Activated CD4-positive, CD25-positive, alpha-beta regulatory T cell (primary cell): ENCODE data around the gene SYNC.
"Not testable (repeated sequence)": the region's sequence is repeated elsewhere in the genome, so short reads cannot be mapped to it uniquely, and the experiment has no call there.

Experiments used
- DNase-seq, 4 experiments: peaks; one replicate each; lab custom pipeline; 2025; lab: John Stamatoyannopoulos, UW

The SYNC gene

DNA sequence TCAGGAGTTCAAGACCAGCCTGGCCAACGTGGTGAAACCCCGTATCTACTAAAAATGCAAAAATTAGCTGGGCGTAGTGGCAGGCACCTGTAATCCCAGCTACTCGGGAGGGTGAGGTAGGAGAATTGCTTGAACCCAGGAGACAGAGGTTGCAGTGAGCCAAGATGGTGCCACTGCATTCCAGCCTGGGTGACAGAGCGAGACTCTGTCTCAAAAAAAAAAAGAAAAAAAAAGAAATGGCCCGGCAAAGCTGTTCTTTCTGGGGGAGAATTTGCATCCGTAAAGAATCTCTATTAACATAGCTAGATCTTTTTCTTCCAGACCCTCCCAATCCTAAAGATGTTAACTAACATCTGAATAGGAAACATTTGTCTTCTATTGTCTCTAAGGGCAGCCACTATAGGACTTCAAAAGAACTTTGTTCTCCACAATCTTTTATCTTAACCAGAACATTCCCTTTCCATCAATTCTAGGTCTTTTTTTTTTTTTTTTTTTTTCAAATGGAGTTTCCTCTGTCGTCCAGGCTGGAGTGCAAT lies 60.2 kb downstream of the SYNC start:
- not testable (repeated sequence) for DNase-seq

DNA sequence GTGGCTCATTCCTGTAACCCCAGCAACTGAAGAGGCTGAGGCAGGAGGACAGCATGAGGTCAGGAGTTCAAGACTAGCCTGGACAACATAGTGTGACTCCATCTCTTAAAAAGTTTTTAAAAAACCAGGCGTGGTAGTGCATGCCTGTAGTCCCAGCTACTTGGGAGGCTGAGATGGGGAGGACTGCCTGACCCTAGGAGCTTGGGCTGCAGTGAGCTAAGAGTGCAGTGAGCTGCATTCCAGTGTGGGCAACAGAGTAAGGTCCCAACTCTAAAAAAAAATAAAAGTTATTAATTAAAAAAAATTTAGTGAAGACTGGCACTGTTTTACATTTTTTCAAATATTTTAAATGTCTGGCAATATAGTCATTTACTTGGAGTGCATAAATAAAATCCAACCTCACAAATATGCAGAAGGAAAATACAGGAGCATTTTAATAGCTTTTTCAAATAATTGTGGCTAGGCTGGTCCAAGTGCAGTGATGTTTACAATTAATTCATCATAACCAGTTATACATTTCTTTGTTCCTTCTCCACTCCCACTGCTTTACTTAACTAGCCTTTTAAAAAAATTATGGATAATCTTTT lies 63.0 kb downstream of the SYNC start:
- no peak for DNase-seq

- DNase-seq, result no peak
Observed at GRCh38 chr1:32636914-32637645, 65.5 kb downstream of the SYNC start.

- DNase-seq, result no peak
Observed at GRCh38 chr1:32635508-32636277, 66.9 kb downstream of the SYNC start.

DNA sequence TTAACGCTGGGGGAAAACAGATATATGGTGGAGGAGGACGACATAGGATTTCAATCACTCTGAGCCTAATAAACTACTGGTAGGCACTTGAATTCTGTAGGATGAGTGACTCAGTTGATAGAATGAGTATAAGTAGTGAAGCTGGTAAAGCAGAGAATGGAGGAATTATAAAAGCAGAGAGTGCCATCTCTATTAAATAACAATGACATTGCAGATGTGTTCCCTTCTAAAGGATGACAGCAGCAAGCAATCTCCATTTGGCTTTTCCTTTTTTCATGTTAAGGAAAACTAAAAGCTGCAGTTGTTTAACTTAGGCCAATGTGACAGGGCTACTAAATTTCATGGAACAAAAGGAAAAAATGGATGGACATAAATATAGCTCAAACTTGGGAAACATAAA lies 69.7 kb downstream of the SYNC start:
- no peak for DNase-seq

- DNase-seq, result not testable (repeated sequence)
Observed at GRCh38 chr1:32630173-32630572, 72.4 kb downstream of the SYNC start.
